CD14-positive monocyte (primary cell): Measurements from ENCODE around the gene SMAD3. TPM values are rescaled to one million over a fixed set of nuclear protein-coding genes. Genes with fewer than 3 reads are reported as not detected.

Experiments
- DNase-seq, 3 donors: peaks; one replicate each; pipeline ENCODE4 v3.0.0-alpha.2; 2011 to 2022
- H2AFZ ChIP-seq: 2 replicates; pipeline ENCODE4 v1.6.0; 2012; ENCODE audit warnings: mild to moderate bottlenecking, low read depth, low read length, inconsistent platforms; ENCODE audit not compliant: insufficient read depth, poor library complexity, severe bottlenecking
- H3K27ac ChIP-seq, 2 donors: 1 replicate in 1 of 2; 2 replicates in 1 of 2; pipeline ENCODE4 v1.5.1; 2012 to 2013; ENCODE audit warnings: low read length in 2 of 2, control low read depth in 1 of 2, inconsistent platforms in 1 of 2, low read depth in 1 of 2, mild to moderate bottlenecking in 1 of 2
- H3K27me3 ChIP-seq, 2 donors: one replicate each; pipeline versions ENCODE4 v1.6.0 to v1.6.1; 2011 to 2013; ENCODE audit warnings: low read length in 2 of 2; ENCODE audit not compliant: control insufficient read depth in 2 of 2, insufficient read depth in 2 of 2
- H3K36me3 ChIP-seq, 2 donors: replicated peaks in 1 of 2; 1 replicate in 1 of 2; 2 replicates in 1 of 2; pipeline versions ENCODE4 v1.5.1 to v1.6.1; 2012 to 2013; ENCODE audit warnings: low read length in 2 of 2, control low read depth in 1 of 2, inconsistent platforms in 1 of 2, mild to moderate bottlenecking in 1 of 2; ENCODE audit not compliant: insufficient read depth in 2 of 2, control insufficient read depth in 1 of 2
- H3K4me1 ChIP-seq, 2 donors: 1 replicate in 1 of 2; 2 replicates in 1 of 2; pipeline versions ENCODE4 v1.5.1 to v1.6.1; 2012 to 2013; ENCODE audit warnings: low read length in 2 of 2, control low read depth in 1 of 2, inconsistent platforms in 1 of 2, mild to moderate bottlenecking in 1 of 2, moderate library complexity in 1 of 2; ENCODE audit not compliant: insufficient read depth in 2 of 2, control insufficient read depth in 1 of 2
- H3K4me2 ChIP-seq: replicated peaks from 2 replicates; pipeline ENCODE3; 2012; ENCODE audit warnings: low read length, moderate library complexity, mild to moderate bottlenecking; ENCODE audit not compliant: poor library complexity, severe bottlenecking; ENCODE audit errors: extremely low read depth
- H3K4me3 ChIP-seq, 3 experiments: fragments of 200-600 bp in 1 of 3; sonication (generic) in 1 of 3; replicated peaks in 1 of 3; 1 replicate in 2 of 3; 2 replicates in 1 of 3; pipeline ENCODE4 v1.5.1; 2011 to 2013; ENCODE audit warnings: low read length in 3 of 3, mild to moderate bottlenecking in 3 of 3, control low read depth in 2 of 3, low read depth in 2 of 3, inconsistent platforms in 1 of 3, moderate library complexity in 1 of 3
- H3K79me2 ChIP-seq: 2 replicates; pipeline ENCODE4 v1.6.0; 2012; ENCODE audit warnings: mild to moderate bottlenecking, control low read depth, inconsistent platforms, low read length, moderate library complexity; ENCODE audit not compliant: insufficient read depth
- H3K9ac ChIP-seq: 2 replicates; pipeline ENCODE4 v1.6.0; 2017; ENCODE audit warnings: low read length, mild to moderate bottlenecking; ENCODE audit not compliant: insufficient read depth, poor library complexity, severe bottlenecking
- H3K9me3 ChIP-seq, 2 donors: replicated peaks in 1 of 2; 1 replicate in 1 of 2; 2 replicates in 1 of 2; pipeline versions ENCODE4 v1.5.1 to v1.6.1; 2012 to 2013; ENCODE audit warnings: low read length in 2 of 2, control low read depth in 1 of 2; ENCODE audit not compliant: control insufficient read depth in 1 of 2, insufficient read depth in 1 of 2
- H4K20me1 ChIP-seq: 2 replicates; pipeline ENCODE4 v1.6.0; 2012; ENCODE audit warnings: mild to moderate bottlenecking, low read length, control low read depth, moderate library complexity; ENCODE audit not compliant: insufficient read depth
- H3K27ac Mint-ChIP-seq, 7 donors: one replicate each; pipeline ENCODE4 v1.8.0; 2020; ENCODE audit warnings: mild to moderate bottlenecking in 7 of 7, mixed read lengths in 7 of 7, moderate library complexity in 6 of 7, inconsistent platforms in 2 of 7
- H3K27me3 Mint-ChIP-seq, 3 donors: one replicate each; pipeline ENCODE4 v1.8.0; 2021 to 2022; ENCODE audit warnings: low read depth in 3 of 3, mild to moderate bottlenecking in 3 of 3, mixed read lengths in 3 of 3, moderate library complexity in 3 of 3, inconsistent platforms in 1 of 3
- H3K36me3 Mint-ChIP-seq, 2 donors: one replicate each; pipeline ENCODE4 v1.8.0; 2020; ENCODE audit warnings: mixed read lengths in 2 of 2, inconsistent platforms in 1 of 2, mild to moderate bottlenecking in 1 of 2
- H3K4me1 Mint-ChIP-seq: one replicate; pipeline ENCODE4 v1.8.0; 2020; ENCODE audit warnings: mild to moderate bottlenecking, mixed read lengths
- H3K4me3 Mint-ChIP-seq, 2 donors: one replicate each; pipeline ENCODE4 v1.8.0; 2020; ENCODE audit warnings: mild to moderate bottlenecking in 2 of 2, mixed read lengths in 2 of 2, moderate library complexity in 1 of 2
- H3K9me3 Mint-ChIP-seq, 7 donors: one replicate each; pipeline ENCODE4 v1.8.0; 2020 to 2022; ENCODE audit warnings: mixed read lengths in 7 of 7, mild to moderate bottlenecking in 6 of 7, moderate library complexity in 6 of 7, inconsistent platforms in 2 of 7
- CTCF ChIP-seq: fragments of 200-600 bp; IDR thresholded peaks from one replicate; pipeline ENCODE4 v1.8.0; 2022; ENCODE audit warnings: antibody characterized with exemption, mild to moderate bottlenecking
- WGBS: methylation state at CpG from one replicate; pipeline ENCODE4 v1.1.5; 2013; ENCODE audit warnings: missing lambda C conversion rate; ENCODE audit not compliant: insufficient coverage; 5-methylcytosine and 5-hydroxymethylcytosine counted together
- intact Hi-C, 2 donors: fragments of 100-400 bp; cut with micrococcal nuclease; formaldehyde crosslinking; loops; one replicate each; pipeline versions ENCODE4 v1.15.0 to v1.15.1; 2023
- polyA plus RNA-seq, 3 donors: library from polyadenylated mRNA; depleted of rRNA in 1 of 3; unstranded in 2 of 3; stranded (reverse) in 1 of 3; fragments of 300-500 nt in 2 of 3; fragments of >200 nt in 1 of 3; fragmentation: Illumina TruSeq in 2 of 3; gene quantifications; 1 replicate in 2 of 3; 2 replicates in 1 of 3; pipeline ENCODE4 v1.2.3, GENCODE V29; 2012 to 2021

SMAD3 gene
- polyA plus RNA-seq, 3 donors, result 4.4 to 41.7 (median 5.4) TPM

- peaks cover 58 to 65% of the 10 kb centered on the region in 2 donors for H3K36me3 Mint-ChIP-seq
- H3K36me3 ChIP-seq, result peaks cover 22 to 78% of the 10 kb centered on the region in 2 donors
- no peak overlapping the region for H2AFZ ChIP-seq
Observed at GRCh38 chr15:67227846-67228245, 162.4 kb downstream of the SMAD3 start.

GRCh38 chr15:67228286-67228685 lies 162.9 kb downstream of the SMAD3 start:
- no peaks in the 10 kb centered on the region for H3K9me3 ChIP-seq
- intact Hi-C loops, result no loop called here
- peaks cover 62 to 70% of the 10 kb centered on the region in 2 donors for H3K36me3 Mint-ChIP-seq

More at GRCh38 chr15:67227846-67228245, 162.4 kb downstream of the SMAD3 start:
- Histone ChIP-seq H3K27me3 (no peaks in the 10 kb centered on the region), H3K79me2 (no peaks in the 10 kb centered on the region), H3K4me1 (peaks cover 0 to 6% of the 10 kb centered on the region in 2 donors), H3K9me3 (no peaks in the 10 kb centered on the region), H3K9ac (no peak overlapping the region), H3K4me2 (no peak overlapping the region), H3K27ac (no peak overlapping the region), H4K20me1 (no peaks in the 10 kb centered on the region), H3K4me3 (no peak overlapping the region)
- Mint-ChIP-seq H3K4me3 (no peak overlapping the region), H3K9me3 (no peaks in the 10 kb centered on the region), H3K27me3 (no peaks in the 10 kb centered on the region), H3K4me1 (peaks cover 8% of the 10 kb centered on the region), H3K27ac (no peak overlapping the region)
- no peak for TF ChIP-seq CTCF
- no peak for DNase-seq
- intact Hi-C loops, result no loop called here
- WGBS, result no CpG with 5 or more reads among the region's 1 CpG

More at GRCh38 chr15:67228286-67228685, 162.9 kb downstream of the SMAD3 start:
- Histone ChIP-seq H3K4me3 (no peak overlapping the region), H3K4me2 (no peak overlapping the region), H3K9ac (no peak overlapping the region), H3K4me1 (peaks cover 0 to 6% of the 10 kb centered on the region in 2 donors), H3K79me2 (no peaks in the 10 kb centered on the region), H3K36me3 (peaks cover 27 to 82% of the 10 kb centered on the region in 2 donors), H4K20me1 (no peaks in the 10 kb centered on the region), H2AFZ (no peak overlapping the region), H3K27me3 (no peaks in the 10 kb centered on the region), H3K27ac (no peak overlapping the region)
- H3K27ac Mint-ChIP-seq, result peak overlapping the region in 2 of 7 donors; percentile 40 to 46
- TF ChIP-seq CTCF, result no peak
- no peak for DNase-seq
- no CpG with 5 or more reads among the region's 1 CpG for WGBS
- H3K27me3 Mint-ChIP-seq, result no peaks in the 10 kb centered on the region
- H3K4me1 Mint-ChIP-seq, result peaks cover 8% of the 10 kb centered on the region
- H3K4me3 Mint-ChIP-seq, result no peak overlapping the region
- no peaks in the 10 kb centered on the region for H3K9me3 Mint-ChIP-seq
